ENCODE results near the gene FUS.

FUS gene

GRCh38 chr16:31148896-31149295, 31.0 kb upstream of the FUS start:
- no peak overlapping the region for H3K27ac ChIP-seq (ENCODE audit: extremely low read depth, low read depth, low read length)
- CTCF ChIA-PET = no interaction called here
- no peaks in the 10 kb centered on the region for H3K36me3 ChIP-seq (ENCODE audit: control insufficient read depth in 2 of 2, insufficient read depth in 1 of 2, low read length in 2 of 2)
- H3K4me1 ChIP-seq (ENCODE audit: control insufficient read depth, insufficient read depth, low read length) = no peaks in the 10 kb centered on the region
- H3K4me3 ChIP-seq (ENCODE audit: low read depth, low read length) = no peak overlapping the region
- POLR2A ChIA-PET = interaction anchor here (0.9 kb wide), 1 partner anchor 9 kb away, joined by 4 read pairs; no protein-coding TSS in a partner anchor
- no peaks in the 10 kb centered on the region for H3K9me3 ChIP-seq (ENCODE audit: control insufficient read depth, insufficient read depth, low read depth, low read length)
- TF ChIP-seq BCL11A (tag by site-specific recombination; IDR thresholded peaks at IDR 0.05; ENCODE audit: low read depth) = no peak
- no peak for TF ChIP-seq ZNF280D (tag by site-specific recombination; IDR thresholded peaks at IDR 0.05)
- TF ChIP-seq ZBTB21 (tag by site-specific recombination; IDR thresholded peaks at IDR 0.05) = no peak
- TF ChIP-seq ZNF10 (tag by site-specific recombination; IDR thresholded peaks at IDR 0.05) = no peak
- no peak for TF ChIP-seq ZBTB7A (tag by site-specific recombination; IDR thresholded peaks at IDR 0.05; ENCODE audit: low read depth)
- no peak for TF ChIP-seq ZNF561 (tag by site-specific recombination; IDR thresholded peaks at IDR 0.05; ENCODE audit: borderline replicate concordance)

GRCh38 chr16:31149332-31149731, 30.6 kb upstream of the FUS start:
- Histone ChIP-seq H3K27ac (ENCODE audit: extremely low read depth, low read depth, low read length) (no peak overlapping the region), H3K4me1 (ENCODE audit: control insufficient read depth, insufficient read depth, low read length) (no peaks in the 10 kb centered on the region), H3K4me3 (ENCODE audit: low read depth, low read length) (no peak overlapping the region), H3K36me3 (ENCODE audit: control insufficient read depth in 2 of 2, insufficient read depth in 1 of 2, low read length in 2 of 2) (no peaks in the 10 kb centered on the region), H3K9me3 (ENCODE audit: control insufficient read depth, insufficient read depth, low read depth, low read length) (no peaks in the 10 kb centered on the region)
- TF ChIP-seq HOXD13 (CRISPR knock-in tag; IDR thresholded peaks at IDR 0.05; ENCODE audit: borderline replicate concordance) = no peak
- no peak for TF ChIP-seq ZSCAN4 (tag by site-specific recombination; IDR thresholded peaks at IDR 0.05)
- no peak for TF ChIP-seq HIC1 (tag by site-specific recombination; IDR thresholded peaks at IDR 0.05)
- TF ChIP-seq SCRT1 (tag by site-specific recombination; IDR thresholded peaks at IDR 0.05; ENCODE audit: borderline replicate concordance) = no peak
- no peak for TF ChIP-seq ZBTB6 (tag by site-specific recombination; IDR thresholded peaks at IDR 0.05)
- TF ChIP-seq ZNF626 (tag by site-specific recombination; IDR thresholded peaks at IDR 0.05) = no peak
- TF ChIP-seq ZNF302 (tag by site-specific recombination; IDR thresholded peaks at IDR 0.05; ENCODE audit: low read depth) = no peak
- TF ChIP-seq ZNF426 (tag by site-specific recombination; IDR thresholded peaks at IDR 0.05) = no peak
- TF ChIP-seq ZNF223 (tag by site-specific recombination; IDR thresholded peaks at IDR 0.05) = no peak
- TF ChIP-seq ZBTB48 (tag by site-specific recombination; IDR thresholded peaks at IDR 0.05) = no peak
- no peak for TF ChIP-seq ZNF416 (tag by site-specific recombination; IDR thresholded peaks at IDR 0.05)
- TF ChIP-seq SP7 (tag by site-specific recombination; IDR thresholded peaks at IDR 0.05) = no peak
- no peak for TF ChIP-seq ZNF211 (tag by site-specific recombination; IDR thresholded peaks at IDR 0.05; ENCODE audit: low read depth)
- TF ChIP-seq KLF10 (tag by site-specific recombination; IDR thresholded peaks at IDR 0.05) = no peak
- TF ChIP-seq, protein P1, sequence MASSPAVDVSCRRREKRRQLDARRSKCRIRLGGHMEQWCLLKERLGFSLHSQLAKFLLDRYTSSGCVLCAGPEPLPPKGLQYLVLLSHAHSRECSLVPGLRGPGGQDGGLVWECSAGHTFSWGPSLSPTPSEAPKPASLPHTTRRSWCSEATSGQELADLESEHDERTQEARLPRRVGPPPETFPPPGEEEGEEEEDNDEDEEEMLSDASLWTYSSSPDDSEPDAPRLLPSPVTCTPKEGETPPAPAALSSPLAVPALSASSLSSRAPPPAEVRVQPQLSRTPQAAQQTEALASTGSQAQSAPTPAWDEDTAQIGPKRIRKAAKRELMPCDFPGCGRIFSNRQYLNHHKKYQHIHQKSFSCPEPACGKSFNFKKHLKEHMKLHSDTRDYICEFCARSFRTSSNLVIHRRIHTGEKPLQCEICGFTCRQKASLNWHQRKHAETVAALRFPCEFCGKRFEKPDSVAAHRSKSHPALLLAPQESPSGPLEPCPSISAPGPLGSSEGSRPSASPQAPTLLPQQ (tag by site-specific recombination; IDR thresholded peaks at IDR 0.05) = no peak
- TF ChIP-seq ZNF747 (tag by site-specific recombination; IDR thresholded peaks at IDR 0.05) = no peak
- POLR2A ChIA-PET = no interaction called here
- CTCF ChIA-PET = no interaction called here

Measured in HEK293 (cell line).